K562 (cell line): ENCODE results near the gene CWF19L1.

ENCODE experiments used
- GABPA ChIP-seq: fragments of 200-800 bp; sonication (Bioruptor generic); conservative IDR thresholded peaks from 2 replicates; pipeline ENCODE4 v1.6.1; 2016; ENCODE audit warnings: low read depth, missing genetic modification characterization, missing compliant biosample characterization
- GABPB1 ChIP-seq: sonication (generic); formaldehyde crosslinking; IDR thresholded peaks from 2 replicates; pipeline ENCODE4 v1.8.0; 2022; ENCODE audit warnings: mild to moderate bottlenecking, missing genetic modification reagents
- PHB ChIP-seq: fragments of 250-450 bp; sonication (Bioruptor Pico); IDR thresholded peaks from 2 replicates; pipeline ENCODE4 v1.5.0; 2021
- ZNF239 ChIP-seq: fragments of 250-450 bp; sonication (Bioruptor Pico); IDR thresholded peaks from 2 replicates; pipeline ENCODE4 v1.4.0; 2020; ENCODE audit warnings: mild to moderate bottlenecking
- ZNF644 ChIP-seq: fragments of 200-800 bp; sonication (Bioruptor generic); IDR thresholded peaks from 2 replicates; pipeline ENCODE4 v1.6.1; 2016; ENCODE audit warnings: low read depth, missing genetic modification characterization, missing compliant biosample characterization
- ZNF785 ChIP-seq: fragments of 250-450 bp; sonication (Bioruptor Pico); IDR thresholded peaks from 2 replicates; pipeline ENCODE4 v1.4.0; 2020; ENCODE audit warnings: mild to moderate bottlenecking

- TF ChIP-seq PHB: no peak
- TF ChIP-seq GABPA (tag): no peak
- no peak for TF ChIP-seq ZNF239
- no peak for TF ChIP-seq GABPB1
- TF ChIP-seq ZNF644 (tag): no peak
- no peak for TF ChIP-seq ZNF785 (CRISPR knock-in tag)
Measured at GRCh38 chr10:100254191-100254590, 13.2 kb downstream of the CWF19L1 start.
